Vagina (tissue), 2 donors: Measurements from ENCODE around the gene PTGER2.

Experiments
- CTCF ChIP-seq, 3 experiments: fragments of 450-650 bp in 2 of 3; fragments of 200-600 bp in 1 of 3; sonication (generic) in 1 of 3; IDR thresholded peaks; one replicate each; pipeline ENCODE4 v1.5.1; 2017 to 2019; ENCODE audit warnings: antibody characterized with exemption in 3 of 3, mild to moderate bottlenecking in 2 of 3, moderate library complexity in 2 of 3
- POLR2A ChIP-seq, 2 donors: fragments of 450-650 bp; IDR thresholded peaks; one replicate each; pipeline ENCODE4 v1.6.1; 2017; ENCODE audit warnings: antibody characterized with exemption in 2 of 2, mild to moderate bottlenecking in 2 of 2, moderate library complexity in 2 of 2

- TF ChIP-seq CTCF (IDR thresholded peaks at IDR 0.05) (no peak), POLR2A (IDR thresholded peaks at IDR 0.05) (no peak)
These were observed 38.7 kb upstream of the PTGER2 start for GRCh38 chr14:52275372-52275771.
